ENCODE results near the gene C8B. TPM values are rescaled to one million over a fixed set of nuclear protein-coding genes. Genes with fewer than 3 reads are reported as not detected.

Gene C8B
- total RNA-seq, 6 experiments from 2014 or later: not detected

DNA sequence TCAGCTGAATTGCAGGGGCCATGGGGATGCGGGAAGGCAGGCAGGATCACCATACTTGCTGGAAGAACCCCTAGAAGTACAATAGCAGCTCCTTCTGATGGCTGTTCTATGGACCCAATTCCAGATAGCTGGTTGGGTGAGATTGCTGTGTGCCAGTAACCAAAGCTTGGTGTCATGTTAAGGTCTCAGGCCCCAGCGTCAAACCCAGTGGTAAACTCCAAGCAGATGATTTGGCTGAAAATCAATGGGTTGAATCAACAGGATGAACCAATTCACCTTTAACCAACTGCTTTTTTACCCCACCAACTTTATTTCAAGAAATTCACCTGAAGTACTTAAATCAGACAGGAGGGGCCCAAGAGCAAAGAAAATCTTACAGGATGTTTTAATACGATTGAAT, 37.8 kb downstream of the C8B start:
- Mint-ChIP-seq H3K27ac (no peak overlapping the region), H3K36me3 (ENCODE audit: low read depth) (no peaks in the 10 kb centered on the region), H3K4me1 (ENCODE audit: low read depth) (no peaks in the 10 kb centered on the region), H3K4me3 (no peak overlapping the region), H3K27me3 (ENCODE audit: insufficient read depth) (peaks cover 2% of the 10 kb centered on the region; the same call in 1 of the 2 replicates), H3K9me3 (peaks cover 5% of the 10 kb centered on the region; the same call in 1 of the 2 replicates)
- DNase-seq: no peak
- no peak for TF ChIP-seq CTCF (IDR thresholded peaks at IDR 0.05)

- no peak overlapping the region for H3K4me3 Mint-ChIP-seq
- TF ChIP-seq CTCF (IDR thresholded peaks at IDR 0.05): no peak
These were observed 38.6 kb downstream of the C8B start for GRCh38 chr1:56927171-56927570.

DNA sequence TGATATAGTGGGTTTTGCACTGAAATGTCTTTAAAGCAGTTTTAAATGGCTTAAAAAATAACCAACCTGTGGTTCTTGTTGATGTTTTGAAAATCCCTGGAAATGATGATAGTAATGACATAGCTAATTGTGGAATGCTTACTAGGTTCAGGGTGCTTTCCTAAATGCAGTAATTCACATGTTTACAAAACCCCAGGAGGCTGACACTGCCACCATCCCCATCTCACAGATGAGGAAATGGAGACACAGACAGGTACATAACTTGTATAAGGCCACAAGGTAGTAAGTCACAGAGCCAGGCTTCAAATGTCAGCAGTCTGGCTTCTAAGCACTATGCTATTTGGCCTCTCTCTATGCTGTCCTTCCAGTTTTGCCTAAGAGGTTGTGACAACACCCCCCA, 40.6 kb downstream of the C8B start:
- no peak for TF ChIP-seq CTCF (IDR thresholded peaks at IDR 0.05)
- Mint-ChIP-seq H3K9me3 (peaks cover 5% of the 10 kb centered on the region; the same call in 1 of the 2 replicates), H3K4me1 (ENCODE audit: low read depth) (peaks cover 22% of the 10 kb centered on the region), H3K27ac (no peak overlapping the region), H3K27me3 (ENCODE audit: insufficient read depth) (peaks cover 2% of the 10 kb centered on the region; the same call in 1 of the 2 replicates), H3K4me3 (no peak overlapping the region), H3K36me3 (ENCODE audit: low read depth) (no peaks in the 10 kb centered on the region)
- no peak for DNase-seq

More at GRCh38 chr1:56927171-56927570, 38.6 kb downstream of the C8B start:
- no peak for DNase-seq
- Mint-ChIP-seq H3K36me3 (ENCODE audit: low read depth) (no peaks in the 10 kb centered on the region), H3K9me3 (peaks cover 5% of the 10 kb centered on the region; the same call in 1 of the 2 replicates), H3K27ac (no peak overlapping the region), H3K27me3 (ENCODE audit: insufficient read depth) (peaks cover 2% of the 10 kb centered on the region; the same call in 1 of the 2 replicates), H3K4me1 (ENCODE audit: low read depth) (peaks cover 3% of the 10 kb centered on the region; the same call in 1 of the 2 replicates)

DNA sequence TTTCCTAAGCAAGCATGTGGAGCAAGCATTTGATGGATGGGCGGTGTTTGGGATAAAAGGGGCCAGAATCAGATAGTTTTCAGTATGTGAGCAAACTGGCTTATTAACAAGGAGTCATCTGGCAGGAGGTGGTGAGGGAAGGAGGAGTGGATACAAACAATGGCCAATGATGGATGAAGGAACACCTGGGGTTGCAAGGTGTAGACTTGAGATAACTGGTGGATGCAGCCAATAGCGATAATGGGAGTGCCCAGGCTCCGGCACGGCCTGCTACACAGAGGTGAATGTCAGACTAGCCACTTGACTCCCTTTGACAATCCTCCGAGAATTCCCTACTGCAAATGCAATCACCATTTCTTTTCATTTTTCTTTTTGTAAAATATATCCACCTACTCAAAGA, 41.7 kb downstream of the C8B start:
- no peak for DNase-seq
- no peak for TF ChIP-seq CTCF (IDR thresholded peaks at IDR 0.05)
- Mint-ChIP-seq H3K9me3 (peaks cover 5% of the 10 kb centered on the region; the same call in 1 of the 2 replicates), H3K36me3 (ENCODE audit: low read depth) (no peaks in the 10 kb centered on the region), H3K4me1 (ENCODE audit: low read depth) (peaks cover 22% of the 10 kb centered on the region), H3K27me3 (ENCODE audit: insufficient read depth) (peaks cover 2% of the 10 kb centered on the region; the same call in 1 of the 2 replicates), H3K27ac (no peak overlapping the region), H3K4me3 (no peak overlapping the region)

GRCh38 chr1:56923201-56923600, 42.6 kb downstream of the C8B start:
- H3K9me3 Mint-ChIP-seq: no peaks in the 10 kb centered on the region
- no peaks in the 10 kb centered on the region for H3K27me3 Mint-ChIP-seq (ENCODE audit: insufficient read depth)
- no peak for TF ChIP-seq CTCF (IDR thresholded peaks at IDR 0.05)
- no peak overlapping the region for H3K4me3 Mint-ChIP-seq
- H3K36me3 Mint-ChIP-seq (ENCODE audit: low read depth): no peaks in the 10 kb centered on the region
- H3K4me1 Mint-ChIP-seq (ENCODE audit: low read depth): peaks cover 22% of the 10 kb centered on the region
- DNase-seq: no peak
- no peak overlapping the region for H3K27ac Mint-ChIP-seq

DNA sequence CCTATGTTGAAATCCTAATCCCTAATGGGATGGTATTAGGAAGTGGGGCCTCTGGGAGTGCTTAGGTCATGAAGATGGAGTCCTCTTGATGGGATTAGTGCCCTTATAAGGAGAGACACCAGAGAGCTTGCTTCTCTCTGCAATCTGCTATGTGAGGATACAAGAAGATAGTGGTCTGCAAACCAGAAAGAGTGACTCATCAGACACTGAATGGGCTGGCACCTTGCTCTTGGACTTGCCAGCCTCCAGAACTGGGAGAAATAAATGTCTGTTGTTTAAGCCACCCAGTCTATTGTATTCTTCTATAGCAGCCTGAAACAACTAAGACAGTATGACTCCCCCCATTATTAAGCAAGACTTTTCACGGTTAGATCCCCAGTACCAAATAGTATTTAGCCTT, 43.3 kb downstream of the C8B start:
- Mint-ChIP-seq H3K27ac (no peak overlapping the region), H3K4me1 (ENCODE audit: low read depth) (peaks cover 22% of the 10 kb centered on the region)
- DNase-seq: no peak

More for the DNA sequence above, 43.3 kb downstream of the C8B start:
- no peaks in the 10 kb centered on the region for H3K27me3 Mint-ChIP-seq (ENCODE audit: insufficient read depth)
- no peaks in the 10 kb centered on the region for H3K36me3 Mint-ChIP-seq (ENCODE audit: low read depth)
- TF ChIP-seq CTCF (IDR thresholded peaks at IDR 0.05): no peak
- H3K4me3 Mint-ChIP-seq: no peak overlapping the region
- H3K9me3 Mint-ChIP-seq: no peaks in the 10 kb centered on the region
